ENCODE measurements around the gene MAP3K7.

Gene MAP3K7

GRCh38 chr6:90596967-90597539 is 10.2 kb upstream of the MAP3K7 start:
- Histone ChIP-seq H3K79me2 (ENCODE audit: insufficient read depth, low read length) (no peaks in the 10 kb centered on the region), H3K9ac (ENCODE audit: low read depth, low read length, poor library complexity, severe bottlenecking) (no peak overlapping the region), H3K36me3 (ENCODE audit: insufficient read depth, low read length) (no peaks in the 10 kb centered on the region), H3K9me2 (replicated peaks; ENCODE audit: low read depth, low read length) (no peaks in the 10 kb centered on the region), H3F3A (ENCODE audit: low read depth) (no peaks in the 10 kb centered on the region), H2AFZ (ENCODE audit: low read length) (peak overlapping the region; percentile 18; the same call in 1 of the 2 replicates), H3K4me1 (ENCODE audit: insufficient read depth, low read length, poor library complexity, severe bottlenecking) (no peaks in the 10 kb centered on the region), H3K4me3 (ENCODE audit: low read length, poor library complexity, severe bottlenecking) (no peak overlapping the region), H3K4me2 (ENCODE audit: low read depth, low read length, poor library complexity, severe bottlenecking) (no peak overlapping the region), H3K27me3 (ENCODE audit: insufficient read depth, low read length, poor library complexity, severe bottlenecking) (peaks cover 44% of the 10 kb centered on the region), H4K20me1 (ENCODE audit: insufficient read depth, low read length, poor library complexity, severe bottlenecking) (no peaks in the 10 kb centered on the region), H3K9me3 (ENCODE audit: insufficient read depth, low read depth, low read length) (no peaks in the 10 kb centered on the region)
- TF ChIP-seq CTCF (conservative IDR thresholded peaks at IDR 0.05; ENCODE audit: low read length) (no peak), EZH2phosphoT487 (IDR thresholded peaks at IDR 0.05; ENCODE audit: borderline replicate concordance) (no peak)

GRCh38 chr6:90595854-90596253 is 9.0 kb upstream of the MAP3K7 start:
- H3K27me3 ChIP-seq (ENCODE audit: insufficient read depth, low read length, poor library complexity, severe bottlenecking), result peaks cover 52% of the 10 kb centered on the region
- no peak overlapping the region for H2AFZ ChIP-seq (ENCODE audit: low read length)
- TF ChIP-seq CTCF (conservative IDR thresholded peaks at IDR 0.05; ENCODE audit: low read length) (no peak), EZH2phosphoT487 (IDR thresholded peaks at IDR 0.05; ENCODE audit: borderline replicate concordance) (no peak)
- no peak overlapping the region for H3K4me2 ChIP-seq (ENCODE audit: low read depth, low read length, poor library complexity, severe bottlenecking)
- no peaks in the 10 kb centered on the region for H3K36me3 ChIP-seq (ENCODE audit: insufficient read depth, low read length)
- H3K9me2 ChIP-seq (replicated peaks; ENCODE audit: low read depth, low read length), result no peaks in the 10 kb centered on the region
- no peaks in the 10 kb centered on the region for H3K9me3 ChIP-seq (ENCODE audit: insufficient read depth, low read depth, low read length)
- H3K9ac ChIP-seq (ENCODE audit: low read depth, low read length, poor library complexity, severe bottlenecking), result no peak overlapping the region
- no peak overlapping the region for H3K4me3 ChIP-seq (ENCODE audit: low read length, poor library complexity, severe bottlenecking)
- H4K20me1 ChIP-seq (ENCODE audit: insufficient read depth, low read length, poor library complexity, severe bottlenecking), result no peaks in the 10 kb centered on the region
- H3F3A ChIP-seq (ENCODE audit: low read depth), result no peaks in the 10 kb centered on the region
- no peaks in the 10 kb centered on the region for H3K4me1 ChIP-seq (ENCODE audit: insufficient read depth, low read length, poor library complexity, severe bottlenecking)
- no peaks in the 10 kb centered on the region for H3K79me2 ChIP-seq (ENCODE audit: insufficient read depth, low read length)

DNA sequence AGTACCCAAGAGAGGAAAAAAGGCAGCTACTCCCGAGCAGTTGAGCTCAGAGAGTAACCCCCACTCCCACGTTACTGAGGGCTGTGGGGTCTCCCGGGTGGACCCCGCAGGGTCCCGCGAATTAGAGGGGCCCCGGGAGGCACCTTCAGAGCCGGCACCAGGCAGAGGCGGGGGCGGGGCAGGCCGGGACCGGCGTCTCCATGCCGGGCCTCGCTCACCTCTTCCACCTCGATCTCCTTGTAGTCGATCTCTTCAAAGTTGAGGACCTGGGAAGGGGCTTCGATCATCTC is 381 bp downstream of the MAP3K7 start:
- TF ChIP-seq CTCF (conservative IDR thresholded peaks at IDR 0.05; ENCODE audit: low read length) (no peak), EZH2phosphoT487 (IDR thresholded peaks at IDR 0.05; ENCODE audit: borderline replicate concordance) (no peak)
- H4K20me1 ChIP-seq (ENCODE audit: insufficient read depth, low read length, poor library complexity, severe bottlenecking), result peaks cover 40% of the 10 kb centered on the region
- peak overlapping the region; percentile 99 for H2AFZ ChIP-seq (ENCODE audit: low read length)
- peak overlapping the region; percentile 92 for H3K4me2 ChIP-seq (ENCODE audit: low read depth, low read length, poor library complexity, severe bottlenecking)
- H3K9ac ChIP-seq (ENCODE audit: low read depth, low read length, poor library complexity, severe bottlenecking), result peak overlapping the region; percentile 88
- no peaks in the 10 kb centered on the region for H3K9me3 ChIP-seq (ENCODE audit: insufficient read depth, low read depth, low read length)
- peaks cover 41% of the 10 kb centered on the region for H3K27me3 ChIP-seq (ENCODE audit: insufficient read depth, low read length, poor library complexity, severe bottlenecking)
- peak overlapping the region; percentile 87 for H3K4me3 ChIP-seq (ENCODE audit: low read length, poor library complexity, severe bottlenecking)
- H3K36me3 ChIP-seq (ENCODE audit: insufficient read depth, low read length), result no peaks in the 10 kb centered on the region
- no peaks in the 10 kb centered on the region; the same call in 1 of the 2 replicates for H3K9me2 ChIP-seq (replicated peaks; ENCODE audit: low read depth, low read length)
- H3K4me1 ChIP-seq (ENCODE audit: insufficient read depth, low read length, poor library complexity, severe bottlenecking), result peaks cover 51% of the 10 kb centered on the region
- H3K79me2 ChIP-seq (ENCODE audit: insufficient read depth, low read length), result peaks cover 58% of the 10 kb centered on the region
- H3F3A ChIP-seq (ENCODE audit: low read depth), result no peaks in the 10 kb centered on the region
